Activated T-helper 2 cell treated with anti-CD3 and anti-CD28 coated beads, Interferon-gamma antibody, Interleukin-2, Interleukin-4, amounts not matched to agents 10 μg/mL and 5 μg/mL and 100 μg/mL, durations not matched to agents 14 hours and 24 hours and 36 hours (primary cell): ENCODE data around the gene HSDL2. TPM values are rescaled to one million over a fixed set of nuclear protein-coding genes. Genes with fewer than 3 reads are reported as not detected.
"Not testable (repeated sequence)": the region's sequence is repeated elsewhere in the genome, so short reads cannot be mapped to it uniquely, and the experiment has no call there.

Source experiments
- DNase-seq: peaks from one replicate; pipeline ENCODE4 v3.0.0; 2021; ENCODE audit warnings: low spot score
- H3K27ac Mint-ChIP-seq: one replicate; pipeline ENCODE4 v1.8.0; 2021; ENCODE audit warnings: mixed read lengths
- H3K27me3 Mint-ChIP-seq: one replicate; pipeline ENCODE4 v1.8.0; 2021; ENCODE audit warnings: low read depth, mixed read lengths
- H3K36me3 Mint-ChIP-seq: one replicate; pipeline ENCODE4 v1.8.0; 2021; ENCODE audit warnings: low read depth, mixed read lengths
- H3K4me1 Mint-ChIP-seq: one replicate; pipeline ENCODE4 v1.8.0; 2021; ENCODE audit warnings: low read depth, mixed read lengths
- H3K4me3 Mint-ChIP-seq: one replicate; pipeline ENCODE4 v1.8.0; 2021; ENCODE audit warnings: low read depth, mild to moderate bottlenecking, moderate library complexity, mixed read lengths
- H3K9me3 Mint-ChIP-seq: one replicate; pipeline ENCODE4 v1.8.0; 2021; ENCODE audit warnings: mixed read lengths
- intact Hi-C: fragments of 100-400 bp; cut with micrococcal nuclease; formaldehyde crosslinking; loops from one replicate; pipeline ENCODE4 v1.15.1; 2023
- total RNA-seq: library from RNA; stranded (reverse); gene quantifications from 2 replicates; pipeline ENCODE4 v1.2.3, GENCODE V29; 2022

The HSDL2 gene
- total RNA-seq, 1 donor from 2014 or later = 21.8 TPM

DNA sequence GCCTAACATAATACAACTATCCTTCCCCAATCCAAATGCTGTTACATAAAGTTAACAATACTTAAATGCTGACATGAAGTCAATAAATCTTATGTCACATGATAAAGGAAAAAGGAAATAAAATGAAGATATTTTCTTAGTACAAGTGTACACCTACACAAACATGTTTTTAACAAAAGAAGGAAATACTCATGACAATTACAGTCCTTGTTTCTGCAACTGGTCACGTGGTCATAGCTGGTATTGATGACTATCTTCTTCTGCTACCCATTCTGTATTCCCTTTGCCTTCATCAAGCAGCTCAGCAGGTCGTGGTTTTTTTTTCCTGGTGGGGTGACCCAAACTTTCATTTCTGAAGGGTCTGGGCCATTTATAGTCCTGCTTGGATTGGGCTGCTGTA lies 6.2 kb upstream of the HSDL2 start:
- Mint-ChIP-seq H3K4me1 (peaks cover 27% of the 10 kb centered on the region), H3K9me3 (peaks cover 17% of the 10 kb centered on the region), H3K36me3 (peaks cover 29% of the 10 kb centered on the region)
- not testable (repeated sequence) for DNase-seq, H3K4me3 Mint-ChIP-seq, H3K27me3 Mint-ChIP-seq, H3K27ac Mint-ChIP-seq
- intact Hi-C loops = loop anchor here (10.0 kb wide), 2 partner anchors 479 to 709 kb away; partner anchors contain the start of genes GNG10 and UGCG

DNA sequence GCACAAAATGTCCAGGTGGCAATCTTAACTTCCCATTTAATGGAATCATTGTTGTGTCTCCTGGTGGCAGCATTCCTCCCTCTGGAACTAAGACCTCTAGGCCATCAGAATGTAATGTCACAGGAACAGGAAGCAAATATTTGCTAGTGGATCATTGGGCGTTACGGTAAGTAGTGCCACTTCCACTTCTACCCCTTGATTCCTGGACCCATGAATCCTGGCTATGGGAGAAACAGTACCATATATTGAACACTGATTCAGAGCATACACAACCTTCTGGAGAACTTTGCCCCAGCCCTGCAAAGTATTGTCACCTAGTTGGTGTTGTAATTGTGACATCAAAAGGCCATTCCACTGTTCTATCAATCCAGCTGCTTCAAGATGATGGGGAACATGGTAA lies 5.7 kb upstream of the HSDL2 start:
- peaks cover 30% of the 10 kb centered on the region for H3K4me1 Mint-ChIP-seq
- intact Hi-C loops = loop anchor here (10.0 kb wide), 2 partner anchors 479 to 709 kb away; partner anchors contain the start of genes GNG10 and UGCG
- not testable (repeated sequence) for H3K4me3 Mint-ChIP-seq, H3K27ac Mint-ChIP-seq, DNase-seq, H3K27me3 Mint-ChIP-seq
- H3K36me3 Mint-ChIP-seq = peaks cover 28% of the 10 kb centered on the region
- H3K9me3 Mint-ChIP-seq = peaks cover 15% of the 10 kb centered on the region

DNA sequence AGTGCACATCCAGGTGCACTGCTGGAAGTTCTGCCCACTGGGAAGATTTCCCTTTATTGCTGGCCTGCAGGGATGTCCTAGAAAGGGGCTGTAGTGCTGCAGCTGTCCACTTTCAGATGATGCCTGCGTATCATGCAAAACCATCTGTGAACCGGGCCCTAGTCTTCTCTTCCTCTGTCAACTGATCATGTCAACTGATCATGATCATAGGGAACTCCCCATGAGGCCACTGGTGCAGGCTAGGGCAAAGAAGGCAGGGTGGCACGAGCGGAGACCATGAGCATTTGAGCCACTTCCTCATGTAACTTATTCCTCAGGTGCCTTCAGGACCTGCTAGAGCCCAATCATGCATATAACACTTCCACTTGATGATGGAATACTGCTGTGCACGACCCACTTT lies 4.5 kb upstream of the HSDL2 start:
- DNase-seq = no peak
- Mint-ChIP-seq H3K27me3 (no peaks in the 10 kb centered on the region), H3K9me3 (peaks cover 6% of the 10 kb centered on the region), H3K36me3 (peaks cover 22% of the 10 kb centered on the region), H3K27ac (no peak overlapping the region), H3K4me1 (peaks cover 30% of the 10 kb centered on the region), H3K4me3 (no peak overlapping the region)
- intact Hi-C loops = loop anchor here (5.0 to 10.0 kb wide), 4 partner anchors 198 to 893 kb away; partner anchors contain the start of genes ECPAS, GNG10, SUSD1 and UGCG

DNA sequence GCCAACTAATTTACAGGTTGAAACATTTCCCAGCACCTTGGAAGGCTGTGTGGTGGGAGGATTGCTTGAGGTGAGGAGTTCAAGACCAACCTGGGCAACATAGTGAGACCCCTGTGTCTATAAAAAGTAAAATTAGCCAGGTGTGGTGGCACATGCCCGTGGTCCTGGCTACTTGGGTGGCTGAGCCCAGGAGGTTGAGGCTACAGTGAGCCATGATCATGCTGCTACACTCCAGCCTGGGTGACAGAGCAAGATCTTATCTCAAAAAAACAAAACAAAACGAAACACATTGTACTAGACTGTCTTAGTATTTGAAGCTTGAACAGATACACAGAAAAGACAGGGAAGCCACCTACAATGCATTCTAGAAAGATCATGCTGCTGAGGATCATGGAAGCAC lies 2.8 kb upstream of the HSDL2 start:
- Mint-ChIP-seq H3K4me1 (peaks cover 41% of the 10 kb centered on the region), H3K4me3 (no peak overlapping the region), H3K27ac (peak overlapping the region; percentile 50), H3K27me3 (no peaks in the 10 kb centered on the region), H3K36me3 (peaks cover 17% of the 10 kb centered on the region), H3K9me3 (no peaks in the 10 kb centered on the region)
- DNase-seq = peak; percentile 34
- intact Hi-C loops = loop anchor here (1.0 to 10.0 kb wide), 5 partner anchors 158 to 895 kb away; partner anchors contain the start of genes ECPAS, GNG10, SUSD1 and UGCG

DNA sequence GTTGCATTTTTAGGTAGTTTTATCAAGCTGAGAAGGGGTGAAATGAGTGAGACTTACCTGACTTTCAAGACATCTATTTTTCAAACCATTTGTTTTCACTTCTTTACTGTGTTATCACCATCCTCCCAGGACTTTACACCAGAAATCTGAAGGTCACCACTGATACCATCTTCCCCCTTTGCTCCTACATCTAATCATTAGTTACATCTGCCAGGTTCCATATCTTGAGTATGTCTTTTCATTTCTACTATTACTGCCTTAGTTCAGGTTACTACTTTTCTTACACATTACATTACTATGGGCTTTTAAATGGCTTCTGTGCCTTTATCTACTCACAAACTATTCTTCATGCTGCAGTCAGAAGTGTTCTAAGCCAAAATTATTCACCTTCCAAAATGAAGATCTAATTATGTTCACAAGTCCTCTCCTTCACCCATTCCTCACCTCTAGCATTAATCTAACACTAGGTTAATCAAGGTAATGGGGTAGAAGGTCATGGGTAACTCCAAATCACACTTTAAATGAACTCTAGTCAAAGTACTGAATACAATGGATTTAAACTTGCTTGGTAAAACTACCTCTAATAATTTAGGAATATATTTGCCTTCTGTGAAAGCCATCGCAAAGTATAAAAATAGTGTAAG lies 2.1 kb upstream of the HSDL2 start:
- Mint-ChIP-seq H3K4me1 (peaks cover 41% of the 10 kb centered on the region), H3K36me3 (peaks cover 15% of the 10 kb centered on the region), H3K9me3 (no peaks in the 10 kb centered on the region), H3K27me3 (no peaks in the 10 kb centered on the region), H3K27ac (peak overlapping the region; percentile 70), H3K4me3 (peak overlapping the region; percentile 63)
- intact Hi-C loops = loop anchor here (1.0 to 10.0 kb wide), 9 partner anchors 23 to 896 kb away; partner anchors contain the start of genes ECPAS, GNG10, INIP and SUSD1
- no peak for DNase-seq

DNA sequence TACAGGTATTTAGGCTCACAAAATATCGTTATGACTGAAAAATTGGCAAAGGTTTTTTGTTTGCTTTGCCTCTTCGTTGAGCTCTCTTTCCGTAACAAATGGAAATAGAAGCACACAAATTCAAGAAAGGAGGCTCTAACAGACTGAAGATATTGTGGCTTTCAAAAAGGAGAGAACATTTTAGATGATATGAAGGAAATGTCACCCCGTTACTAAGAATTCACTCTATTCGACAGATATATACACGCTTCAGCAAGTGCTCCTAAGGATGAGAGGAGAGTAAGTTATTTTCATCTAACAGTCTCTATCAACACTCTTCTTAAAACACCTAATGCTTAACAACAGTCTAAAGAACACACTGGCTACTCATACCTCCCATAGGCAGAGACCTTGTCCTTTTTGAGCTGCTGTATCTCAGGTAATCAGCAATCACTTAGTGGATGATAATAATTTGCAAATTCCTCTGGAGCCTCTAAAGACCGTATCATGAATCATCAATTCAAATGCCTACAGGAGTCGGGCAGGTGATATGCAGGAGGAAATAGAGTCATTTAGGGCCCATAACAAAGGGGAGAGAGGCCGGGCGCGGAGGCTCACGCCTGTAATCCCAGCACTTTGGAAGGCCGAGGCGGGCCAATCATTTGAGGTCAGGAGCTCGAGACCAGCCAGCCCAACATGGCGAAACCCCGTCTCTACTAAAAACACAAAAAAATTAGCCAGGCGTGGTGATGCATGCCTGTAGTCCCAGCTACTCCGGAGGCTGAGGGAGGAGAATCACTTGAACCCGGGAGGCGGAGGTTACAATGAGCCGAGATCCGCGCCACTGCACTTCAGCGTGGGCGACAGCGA lies 1.4 kb upstream of the HSDL2 start:
- Mint-ChIP-seq H3K36me3 (peaks cover 14% of the 10 kb centered on the region), H3K9me3 (no peaks in the 10 kb centered on the region), H3K4me3 (peak overlapping the region; percentile 99), H3K4me1 (peaks cover 46% of the 10 kb centered on the region), H3K27me3 (no peaks in the 10 kb centered on the region), H3K27ac (peak overlapping the region; percentile 100)
- DNase-seq = no peak
- intact Hi-C loops = loop anchor here (1.0 to 10.0 kb wide), 10 partner anchors 24 to 896 kb away; partner anchors contain the start of genes ECPAS, GNG10, INIP and SUSD1

DNA sequence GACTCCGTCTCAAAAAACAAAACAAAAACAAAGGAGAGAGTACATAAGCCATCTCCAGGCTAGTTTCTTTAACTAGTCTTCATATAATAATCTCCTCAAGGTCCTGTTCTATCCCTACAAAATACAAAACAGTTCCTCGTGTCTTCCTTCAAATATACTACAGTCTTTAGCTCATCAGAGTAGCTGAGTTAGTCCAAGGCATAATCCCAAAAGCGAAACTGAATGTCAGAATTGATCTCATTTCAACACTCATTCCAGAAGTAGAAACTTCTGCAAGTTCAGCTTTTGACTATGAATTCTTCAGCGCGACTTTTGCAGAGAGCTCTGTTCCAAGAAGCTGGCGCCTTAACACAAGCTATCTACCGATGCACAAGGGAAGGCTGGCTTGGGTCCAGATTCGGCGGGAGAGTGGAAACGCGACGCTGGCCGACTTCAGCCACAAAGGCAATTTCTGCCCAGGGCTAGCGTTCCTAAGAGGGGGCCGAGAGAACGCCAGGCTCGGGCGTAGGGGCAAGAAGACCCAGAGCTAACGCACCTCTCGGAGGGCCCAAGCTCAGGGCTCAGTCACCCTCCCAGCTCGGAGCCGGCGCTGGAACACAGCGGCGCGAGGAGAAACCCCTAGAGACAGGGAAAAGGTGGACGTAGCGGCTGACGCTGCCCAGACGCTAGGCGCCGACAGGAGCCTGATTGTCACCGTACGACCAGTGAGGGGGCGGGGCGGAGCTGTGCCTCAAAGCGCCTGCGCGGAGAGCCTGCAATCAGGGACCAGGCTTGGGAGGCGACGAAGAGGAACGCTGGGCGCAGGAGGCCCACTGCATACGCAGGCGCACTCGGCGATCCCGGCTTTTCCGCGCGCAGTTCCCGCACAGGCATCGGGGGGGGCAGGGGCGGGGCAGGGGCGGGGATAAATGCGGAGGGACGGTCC lies 469 bp upstream of the HSDL2 start:
- H3K27ac Mint-ChIP-seq = peak overlapping the region; percentile 100
- intact Hi-C loops = loop anchor here (1.0 to 10.0 kb wide), 11 partner anchors 25 to 897 kb away; partner anchors contain the start of genes ECPAS, GNG10, INIP and KIAA1958
- peak; percentile 97 for DNase-seq
- H3K4me3 Mint-ChIP-seq = peak overlapping the region; percentile 99
- peaks cover 50% of the 10 kb centered on the region for H3K4me1 Mint-ChIP-seq
- no peaks in the 10 kb centered on the region for H3K9me3 Mint-ChIP-seq
- peaks cover 12% of the 10 kb centered on the region for H3K36me3 Mint-ChIP-seq
- no peaks in the 10 kb centered on the region for H3K27me3 Mint-ChIP-seq

DNA sequence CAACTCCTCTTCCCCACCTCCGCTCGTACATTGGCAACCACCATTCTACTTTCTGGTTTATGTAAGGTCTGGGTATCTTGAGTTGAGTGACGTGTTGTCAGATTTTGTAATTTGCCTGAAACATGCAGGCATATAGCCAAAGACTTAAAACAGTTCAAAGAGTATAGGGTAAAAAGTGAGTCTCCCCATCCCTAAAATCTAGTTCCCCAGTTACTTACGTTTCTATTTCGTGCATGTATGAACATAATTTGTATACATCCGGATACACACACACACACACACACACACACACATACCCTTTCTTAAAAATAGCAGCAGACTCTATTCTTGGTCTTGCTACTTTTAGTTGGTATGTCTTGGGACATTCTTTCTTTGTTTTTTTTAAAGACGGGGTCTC lies 915 bp downstream of the HSDL2 start:
- no peaks in the 10 kb centered on the region for H3K27me3 Mint-ChIP-seq
- H3K4me1 Mint-ChIP-seq = peaks cover 55% of the 10 kb centered on the region
- H3K27ac Mint-ChIP-seq = peak overlapping the region; percentile 100
- no peaks in the 10 kb centered on the region for H3K9me3 Mint-ChIP-seq
- intact Hi-C loops = loop anchor here (2.0 kb wide), 1 partner anchor 106 kb away; the partner anchor contains the start of gene KIAA1958
- H3K4me3 Mint-ChIP-seq = peak overlapping the region; percentile 99
- H3K36me3 Mint-ChIP-seq = peaks cover 6% of the 10 kb centered on the region
- DNase-seq = no peak

DNA sequence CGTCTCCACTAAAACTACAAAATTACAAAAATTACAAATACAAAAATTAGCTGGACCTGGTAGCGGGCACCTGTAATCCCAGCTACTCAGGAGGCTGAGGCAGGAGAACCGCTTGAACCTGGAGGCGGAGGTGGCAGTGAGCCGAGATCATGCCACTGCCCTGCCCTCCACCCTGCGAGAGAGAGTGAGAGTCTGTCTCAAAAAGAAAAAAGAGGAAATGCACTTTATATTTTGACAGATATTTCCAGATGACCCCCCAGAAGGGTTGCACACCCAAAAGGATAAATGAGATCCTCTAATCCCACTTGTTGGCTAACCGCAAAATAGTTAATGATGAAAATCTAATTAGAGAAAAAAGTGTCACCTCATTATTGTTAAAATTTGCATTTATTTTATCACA lies 2.2 kb downstream of the HSDL2 start:
- H3K36me3 Mint-ChIP-seq = peaks cover 7% of the 10 kb centered on the region
- H3K27ac Mint-ChIP-seq = no peak overlapping the region
- no peaks in the 10 kb centered on the region for H3K27me3 Mint-ChIP-seq
- peaks cover 53% of the 10 kb centered on the region for H3K4me1 Mint-ChIP-seq
- intact Hi-C loops = no loop called here
- no peak overlapping the region for H3K4me3 Mint-ChIP-seq
- DNase-seq = no peak
- no peaks in the 10 kb centered on the region for H3K9me3 Mint-ChIP-seq

DNA sequence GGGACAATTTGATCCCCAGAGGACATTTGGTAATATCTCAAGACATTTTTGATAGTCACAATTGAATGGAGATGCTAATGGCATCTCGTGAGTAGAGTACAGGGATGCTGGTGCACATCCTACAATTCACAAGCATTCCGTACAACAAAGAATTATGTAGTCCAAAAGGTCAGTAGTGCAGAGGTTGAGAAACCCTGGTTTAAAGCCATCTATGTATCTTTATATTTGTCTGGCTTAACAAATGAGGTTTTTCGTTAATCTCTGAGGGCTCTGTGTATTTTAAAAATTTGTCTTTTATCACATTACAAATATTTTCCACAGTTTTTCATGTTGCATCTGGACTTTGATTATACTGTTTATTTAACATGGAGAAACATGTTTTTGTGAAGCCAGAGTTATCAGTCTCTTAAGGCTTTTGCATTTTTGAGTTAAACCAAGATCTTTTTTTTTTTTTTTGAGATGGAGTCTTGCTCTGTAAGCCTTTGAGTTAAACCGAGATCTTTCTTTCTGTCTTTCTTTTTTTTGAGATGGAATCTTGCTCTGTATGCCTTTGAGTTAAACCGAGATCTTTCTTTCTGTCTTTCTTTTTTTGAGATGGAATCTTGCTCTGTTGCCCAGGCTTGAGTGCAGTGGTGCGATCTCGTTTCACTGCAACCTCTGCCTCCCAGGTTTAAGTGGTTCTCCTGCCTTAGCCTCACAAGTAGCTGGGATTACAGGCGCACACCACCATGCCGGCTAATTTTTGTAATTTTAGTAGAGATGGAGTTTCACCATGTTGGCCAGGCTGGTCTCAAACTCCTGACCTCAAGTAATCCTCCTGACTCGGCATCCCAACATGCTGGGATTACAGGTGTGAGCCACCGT lies 2.8 kb downstream of the HSDL2 start:
- Mint-ChIP-seq H3K27ac (no peak overlapping the region), H3K4me1 (peaks cover 49% of the 10 kb centered on the region)

DNA sequence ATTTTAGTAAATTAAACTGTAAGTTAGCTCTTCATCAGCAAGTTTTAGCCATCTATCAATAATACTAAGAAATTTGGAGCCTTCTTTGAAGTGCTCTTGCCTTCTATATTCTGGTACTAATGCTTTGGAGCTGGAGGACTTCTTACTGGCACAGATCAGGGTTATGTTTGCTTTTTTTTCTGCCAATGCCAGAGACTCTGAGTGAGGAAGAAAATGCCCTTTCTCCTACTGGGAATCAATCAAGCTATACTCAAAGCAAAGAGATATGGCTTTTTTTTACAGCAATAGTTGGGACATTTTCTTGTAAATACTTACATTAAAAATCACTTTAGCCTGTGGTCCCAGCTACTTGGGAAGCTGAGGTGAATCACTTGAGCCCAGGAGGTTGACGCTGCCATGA lies 4.3 kb downstream of the HSDL2 start:
- Mint-ChIP-seq H3K27ac (no peak overlapping the region), H3K4me1 (peaks cover 37% of the 10 kb centered on the region), H3K4me3 (no peak overlapping the region), H3K27me3 (no peaks in the 10 kb centered on the region), H3K36me3 (peaks cover 11% of the 10 kb centered on the region), H3K9me3 (no peaks in the 10 kb centered on the region)
- intact Hi-C loops = no loop called here
- DNase-seq = no peak

More for the DNA sequence above, 2.8 kb downstream of the HSDL2 start:
- intact Hi-C loops = no loop called here
- no peak for DNase-seq
- Mint-ChIP-seq H3K4me3 (no peak overlapping the region), H3K27me3 (no peaks in the 10 kb centered on the region), H3K36me3 (peaks cover 10% of the 10 kb centered on the region), H3K9me3 (no peaks in the 10 kb centered on the region)
